PFSK-1 (cell line): ENCODE results near the gene PPP1R1B.

Experiments
- POLR2AphosphoS5 ChIP-seq: IDR thresholded peaks from 2 replicates; pipeline ENCODE4 v1.6.1; 2012; ENCODE audit warnings: low read depth, mild to moderate bottlenecking, control low read depth, low read length, moderate library complexity
- TAF1 ChIP-seq: IDR thresholded peaks from 2 replicates; pipeline ENCODE4 v1.6.1; 2012; ENCODE audit warnings: low read length, control low read depth, borderline replicate concordance; ENCODE audit not compliant: insufficient read depth
- TF ChIP-seq, protein P1 (sequence below), 2 experiments: IDR thresholded peaks; 2 replicates each; pipeline versions ENCODE4 v1.6.1 to v1.8.0; 2011 to 2012; ENCODE audit warnings: low read depth in 2 of 2, low read length in 2 of 2, control low read depth in 1 of 2, inconsistent platforms in 1 of 2, mild to moderate bottlenecking in 1 of 2, moderate library complexity in 1 of 2; ENCODE audit not compliant: insufficient read depth in 1 of 2

DNA sequence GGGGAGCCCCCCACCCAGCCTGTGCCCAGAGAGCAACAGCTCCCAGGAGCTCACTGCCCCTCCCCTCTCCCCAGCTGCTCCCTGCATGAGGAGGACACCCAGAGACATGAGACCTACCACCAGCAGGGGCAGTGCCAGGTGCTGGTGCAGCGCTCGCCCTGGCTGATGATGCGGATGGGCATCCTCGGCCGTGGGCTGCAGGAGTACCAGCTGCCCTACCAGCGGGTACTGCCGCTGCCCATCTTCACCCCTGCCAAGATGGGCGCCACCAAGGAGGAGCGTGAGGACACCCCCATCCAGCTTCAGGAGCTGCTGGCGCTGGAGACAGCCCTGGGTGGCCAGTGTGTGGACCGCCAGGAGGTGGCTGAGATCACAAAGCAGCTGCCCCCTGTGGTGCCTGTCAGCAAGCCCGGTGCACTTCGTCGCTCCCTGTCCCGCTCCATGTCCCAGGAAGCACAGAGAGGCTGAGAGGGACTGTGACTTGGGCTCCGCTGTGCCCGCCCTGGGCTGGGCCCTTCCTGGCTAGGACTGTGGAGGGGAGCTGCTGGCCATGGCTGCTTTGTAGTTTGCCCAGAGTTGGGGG lies 39.0 kb downstream of the PPP1R1B start:
- no peak for TF ChIP-seq POLR2AphosphoS5
- no peak for TF ChIP-seq TAF1
- TF ChIP-seq, protein P1, sequence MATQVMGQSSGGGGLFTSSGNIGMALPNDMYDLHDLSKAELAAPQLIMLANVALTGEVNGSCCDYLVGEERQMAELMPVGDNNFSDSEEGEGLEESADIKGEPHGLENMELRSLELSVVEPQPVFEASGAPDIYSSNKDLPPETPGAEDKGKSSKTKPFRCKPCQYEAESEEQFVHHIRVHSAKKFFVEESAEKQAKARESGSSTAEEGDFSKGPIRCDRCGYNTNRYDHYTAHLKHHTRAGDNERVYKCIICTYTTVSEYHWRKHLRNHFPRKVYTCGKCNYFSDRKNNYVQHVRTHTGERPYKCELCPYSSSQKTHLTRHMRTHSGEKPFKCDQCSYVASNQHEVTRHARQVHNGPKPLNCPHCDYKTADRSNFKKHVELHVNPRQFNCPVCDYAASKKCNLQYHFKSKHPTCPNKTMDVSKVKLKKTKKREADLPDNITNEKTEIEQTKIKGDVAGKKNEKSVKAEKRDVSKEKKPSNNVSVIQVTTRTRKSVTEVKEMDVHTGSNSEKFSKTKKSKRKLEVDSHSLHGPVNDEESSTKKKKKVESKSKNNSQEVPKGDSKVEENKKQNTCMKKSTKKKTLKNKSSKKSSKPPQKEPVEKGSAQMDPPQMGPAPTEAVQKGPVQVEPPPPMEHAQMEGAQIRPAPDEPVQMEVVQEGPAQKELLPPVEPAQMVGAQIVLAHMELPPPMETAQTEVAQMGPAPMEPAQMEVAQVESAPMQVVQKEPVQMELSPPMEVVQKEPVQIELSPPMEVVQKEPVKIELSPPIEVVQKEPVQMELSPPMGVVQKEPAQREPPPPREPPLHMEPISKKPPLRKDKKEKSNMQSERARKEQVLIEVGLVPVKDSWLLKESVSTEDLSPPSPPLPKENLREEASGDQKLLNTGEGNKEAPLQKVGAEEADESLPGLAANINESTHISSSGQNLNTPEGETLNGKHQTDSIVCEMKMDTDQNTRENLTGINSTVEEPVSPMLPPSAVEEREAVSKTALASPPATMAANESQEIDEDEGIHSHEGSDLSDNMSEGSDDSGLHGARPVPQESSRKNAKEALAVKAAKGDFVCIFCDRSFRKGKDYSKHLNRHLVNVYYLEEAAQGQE (IDR thresholded peaks at IDR 0.05; ENCODE audit: insufficient read depth in 1 of 2, low read depth in 2 of 2, low read length in 2 of 2), result no peak
